ENCODE results near the gene UNC13C. TPM values are rescaled to one million over a fixed set of nuclear protein-coding genes. Genes with fewer than 3 reads are reported as not detected.

UNC13C gene
- total and polyA plus RNA-seq, 10 of the 15 experiments (the other 5 are each of a cell fraction or from before 2014, with no cell fraction given): 9.9 to 81.3 (median 25.0) TPM

DNA sequence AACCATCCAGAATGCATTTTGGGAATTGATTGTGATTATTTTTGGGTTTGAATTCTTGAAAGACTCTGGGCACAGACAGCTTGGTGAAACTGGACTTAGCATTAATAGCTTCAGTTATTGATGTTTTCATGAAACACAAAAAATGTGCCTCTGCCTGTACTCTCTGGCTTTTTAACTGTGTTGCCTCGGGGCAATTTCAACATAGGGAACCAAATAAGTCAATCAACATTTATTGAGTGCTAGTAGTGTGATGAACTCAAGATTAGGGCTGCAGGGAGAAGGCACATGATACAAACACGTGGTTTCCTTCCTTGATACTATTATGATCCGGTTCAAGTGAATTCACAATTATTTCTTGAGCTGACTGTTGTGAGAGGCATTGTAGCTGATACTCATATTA, 50.8 kb downstream of the UNC13C start:
- FAIRE-seq (no peak), ATAC-seq (no peak), DNase-seq (ENCODE audit: low read depth, low spot score) (no peak)
- BruUV-seq (replicated peaks): no TSS peak
- Histone ChIP-seq H3K27me3 (replicated peaks in 1 of 2; ENCODE audit: control insufficient read depth in 2 of 2, insufficient read depth in 2 of 2, low read length in 1 of 2) (no peaks in the 10 kb centered on the region), H3K36me3 (ENCODE audit: control insufficient read depth in 2 of 2, insufficient read depth in 2 of 2, low read length in 1 of 2) (no peaks in the 10 kb centered on the region), H4K20me1 (ENCODE audit: control insufficient read depth, insufficient read depth) (no peaks in the 10 kb centered on the region), H3K9ac (ENCODE audit: control insufficient read depth, insufficient read depth, low read length) (no peak overlapping the region), H3K79me2 (ENCODE audit: control insufficient read depth, insufficient read depth, low read length) (no peaks in the 10 kb centered on the region), H3K4me1 (ENCODE audit: control insufficient read depth, insufficient read depth, low read length) (no peaks in the 10 kb centered on the region), H3K4me2 (ENCODE audit: control insufficient read depth, insufficient read depth) (no peak overlapping the region), H3K27ac (ENCODE audit: control insufficient read depth, insufficient read depth) (no peak overlapping the region), H2AFZ (ENCODE audit: control insufficient read depth, low read depth, low read length) (no peak overlapping the region), H3K9me3 (replicated peaks; ENCODE audit: control insufficient read depth, insufficient read depth, low read length) (no peaks in the 10 kb centered on the region), H3K4me3 (no peak overlapping the region)
- 2% methylated on average over 3 of the region's 3 CpGs for WGBS (ENCODE audit: insufficient coverage, insufficient replicate concordance, low lambda C conversion rate, missing lambda C conversion rate)
- intact Hi-C loops (cut with micrococcal nuclease; ENCODE audit: unreplicated experiment): no loop called here
- ChIA-PET SMC1A (ENCODE audit: uncharacterized antibody, unreplicated experiment) (interaction anchor here (1.0 kb wide), 1 partner anchor 135 kb away, joined by 3 read pairs; no protein-coding TSS in a partner anchor), POLR2A (no interaction called here), RAD21 (ENCODE audit: unreplicated experiment) (no interaction called here), CTCF (interaction anchor here (0.9 to 1.5 kb wide), 3 partner anchors 8 to 53 kb away, joined by 3 to 5 read pairs (median 4); no protein-coding TSS in a partner anchor)
- in situ Hi-C loops (cut with MboI): no loop called here
- TF ChIP-seq NRF1 (conservative IDR thresholded peaks at IDR 0.05; ENCODE audit: low read depth, low read length) (no peak), KAT2A (conservative IDR thresholded peaks at IDR 0.05; ENCODE audit: control insufficient read depth, low read depth, low read length) (no peak), SP1 (IDR thresholded peaks at IDR 0.05; ENCODE audit: low read depth, low read length) (no peak), PAX5 (IDR thresholded peaks at IDR 0.05; ENCODE audit: borderline replicate concordance, low read depth, low read length) (no peak), CBFB (IDR thresholded peaks at IDR 0.05; ENCODE audit: low read depth) (no peak), POLR2AphosphoS2 (IDR thresholded peaks at IDR 0.05; ENCODE audit: low read depth, low read length) (no peak), EP300 (IDR thresholded peaks at IDR 0.05; ENCODE audit: borderline replicate concordance in 1 of 2, control insufficient read depth in 1 of 2, low read depth in 2 of 2, low read length in 2 of 2) (no peak), ETV6 (conservative IDR thresholded peaks at IDR 0.05 in 1 of 2, IDR thresholded peaks at IDR 0.05 in 1 of 2; ENCODE audit: borderline replicate concordance in 1 of 2, low read depth in 1 of 2) (no peak), ZNF592 (IDR thresholded peaks at IDR 0.05) (no peak), PML (IDR thresholded peaks at IDR 0.05; ENCODE audit: low read length) (no peak), TCF12 (IDR thresholded peaks at IDR 0.05; ENCODE audit: low read depth, low read length) (no peak), MXI1 (IDR thresholded peaks at IDR 0.05; ENCODE audit: low read depth, low read length) (no peak), ZSCAN29 (IDR thresholded peaks at IDR 0.05) (no peak), SIN3A (IDR thresholded peaks at IDR 0.05; ENCODE audit: low read depth, low read length) (no peak)
- TF ChIP-seq, protein P1, sequence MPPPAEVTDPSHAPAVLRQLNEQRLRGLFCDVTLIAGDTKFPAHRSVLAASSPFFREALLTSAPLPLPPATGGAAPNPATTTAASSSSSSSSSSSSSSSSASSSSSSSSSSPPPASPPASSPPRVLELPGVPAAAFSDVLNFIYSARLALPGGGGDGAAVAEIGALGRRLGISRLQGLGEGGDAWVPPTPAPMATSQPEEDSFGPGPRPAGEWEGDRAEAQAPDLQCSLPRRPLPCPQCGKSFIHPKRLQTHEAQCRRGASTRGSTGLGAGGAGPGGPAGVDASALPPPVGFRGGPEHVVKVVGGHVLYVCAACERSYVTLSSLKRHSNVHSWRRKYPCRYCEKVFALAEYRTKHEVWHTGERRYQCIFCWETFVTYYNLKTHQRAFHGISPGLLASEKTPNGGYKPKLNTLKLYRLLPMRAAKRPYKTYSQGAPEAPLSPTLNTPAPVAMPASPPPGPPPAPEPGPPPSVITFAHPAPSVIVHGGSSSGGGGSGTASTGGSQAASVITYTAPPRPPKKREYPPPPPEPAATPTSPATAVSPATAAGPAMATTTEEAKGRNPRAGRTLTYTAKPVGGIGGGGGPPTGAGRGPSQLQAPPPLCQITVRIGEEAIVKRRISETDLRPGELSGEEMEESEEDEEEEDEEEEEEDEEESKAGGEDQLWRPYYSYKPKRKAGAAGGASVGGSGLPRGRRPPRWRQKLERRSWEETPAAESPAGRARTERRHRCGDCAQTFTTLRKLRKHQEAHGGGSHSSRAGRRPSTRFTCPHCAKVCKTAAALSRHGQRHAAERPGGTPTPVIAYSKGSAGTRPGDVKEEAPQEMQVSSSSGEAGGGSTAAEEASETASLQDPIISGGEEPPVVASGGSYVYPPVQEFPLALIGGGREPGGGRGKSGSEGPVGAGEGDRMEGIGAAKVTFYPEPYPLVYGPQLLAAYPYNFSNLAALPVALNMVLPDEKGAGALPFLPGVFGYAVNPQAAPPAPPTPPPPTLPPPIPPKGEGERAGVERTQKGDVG (CRISPR knock-in tag; IDR thresholded peaks at IDR 0.05): no peak
- TF ChIP-seq, protein P2, sequence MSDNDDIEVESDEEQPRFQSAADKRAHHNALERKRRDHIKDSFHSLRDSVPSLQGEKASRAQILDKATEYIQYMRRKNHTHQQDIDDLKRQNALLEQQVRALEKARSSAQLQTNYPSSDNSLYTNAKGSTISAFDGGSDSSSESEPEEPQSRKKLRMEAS (IDR thresholded peaks at IDR 0.05; ENCODE audit: low read depth, low read length): no peak

Data from GM12878 (cell line).